Measurements from ENCODE around the gene TMEM19.

TMEM19 gene

GRCh38 chr12:71685914-71686657 lies at the start of gene TMEM19:
TMEM19 (plus strand) TSS chr12:71686082; CDS start chr12:71686681, 599 bp downstream.
- no peak for DNase-seq (ENCODE audit: low read depth, low spot score)
- H3K27ac ChIP-seq = peak within 1 kb of the TSS; percentile 84

- no peak overlapping the region for H3K27ac ChIP-seq
- DNase-seq (ENCODE audit: low read depth, low spot score) = no peak
Measured at GRCh38 chr12:71636704-71637115, 49.2 kb upstream of the TMEM19 start.

- no peak overlapping the region for H3K27ac ChIP-seq
- DNase-seq (ENCODE audit: low read depth, low spot score) = no peak
Measured at GRCh38 chr12:71638499-71638898, 47.4 kb upstream of the TMEM19 start.

GRCh38 chr12:71639341-71639760 lies 46.5 kb upstream of the TMEM19 start:
- H3K27ac ChIP-seq = no peak overlapping the region
- DNase-seq (ENCODE audit: low read depth, low spot score) = no peak

- peak overlapping the region; percentile 3 for H3K27ac ChIP-seq
- DNase-seq (ENCODE audit: low read depth, low spot score) = no peak
Measured at GRCh38 chr12:71640316-71640715, 45.6 kb upstream of the TMEM19 start.

- no peak overlapping the region for H3K27ac ChIP-seq
- no peak for DNase-seq (ENCODE audit: low read depth, low spot score)
Measured at GRCh38 chr12:71641390-71641789, 44.5 kb upstream of the TMEM19 start.

- DNase-seq (ENCODE audit: low read depth, low spot score) = no peak
- H3K27ac ChIP-seq = no peak overlapping the region
Measured at GRCh38 chr12:71642264-71642663, 43.6 kb upstream of the TMEM19 start.

- DNase-seq (ENCODE audit: low read depth, low spot score) = no peak
- no peak overlapping the region for H3K27ac ChIP-seq
Measured at GRCh38 chr12:71645268-71645667, 40.6 kb upstream of the TMEM19 start.

- DNase-seq (ENCODE audit: low read depth, low spot score) = no peak
- H3K27ac ChIP-seq = no peak overlapping the region
Measured at GRCh38 chr12:71646512-71646911, 39.4 kb upstream of the TMEM19 start.

GRCh38 chr12:71648537-71648936 lies 37.3 kb upstream of the TMEM19 start:
- DNase-seq (ENCODE audit: low read depth, low spot score) = no peak
- H3K27ac ChIP-seq = peak overlapping the region; percentile 14

- H3K27ac ChIP-seq = no peak overlapping the region
- DNase-seq (ENCODE audit: low read depth, low spot score) = no peak
Measured at GRCh38 chr12:71649401-71649800, 36.5 kb upstream of the TMEM19 start.

GRCh38 chr12:71652656-71653055 lies 33.2 kb upstream of the TMEM19 start:
- no peak overlapping the region for H3K27ac ChIP-seq

GRCh38 chr12:71653137-71653536 lies 32.7 kb upstream of the TMEM19 start:
- H3K27ac ChIP-seq = no peak overlapping the region
- DNase-seq (ENCODE audit: low read depth, low spot score) = no peak

More at GRCh38 chr12:71652656-71653055, 33.2 kb upstream of the TMEM19 start:
- no peak for DNase-seq (ENCODE audit: low read depth, low spot score)

GRCh38 chr12:71654200-71654599 lies 31.7 kb upstream of the TMEM19 start:
- DNase-seq (ENCODE audit: low read depth, low spot score) = no peak
- H3K27ac ChIP-seq = no peak overlapping the region

GRCh38 chr12:71655495-71655894 lies 30.4 kb upstream of the TMEM19 start:
- DNase-seq (ENCODE audit: low read depth, low spot score) = no peak
- H3K27ac ChIP-seq = no peak overlapping the region

GRCh38 chr12:71655907-71656306 lies 30.0 kb upstream of the TMEM19 start:
- no peak for DNase-seq (ENCODE audit: low read depth, low spot score)
- no peak overlapping the region for H3K27ac ChIP-seq

GRCh38 chr12:71656740-71657139 lies 29.1 kb upstream of the TMEM19 start:
- no peak for DNase-seq (ENCODE audit: low read depth, low spot score)
- H3K27ac ChIP-seq = no peak overlapping the region

GRCh38 chr12:71661977-71662530 lies 23.8 kb upstream of the TMEM19 start:
- no peak for DNase-seq (ENCODE audit: low read depth, low spot score)
- peak overlapping the region; percentile 97 for H3K27ac ChIP-seq

GRCh38 chr12:71662849-71663560 lies 22.9 kb upstream of the TMEM19 start:
- peak overlapping the region; percentile 97 for H3K27ac ChIP-seq
- no peak for DNase-seq (ENCODE audit: low read depth, low spot score)

- peak; percentile 98 for DNase-seq (ENCODE audit: low read depth, low spot score)
Measured at GRCh38 chr12:71663561-71664410, 22.1 kb upstream of the TMEM19 start, which contains the start of the genes THAP2 and ZFC3H1. THAP2 (plus strand) TSS chr12:71664301; CDS start chr12:71664510, 209 bp downstream. ZFC3H1 (minus strand) TSS chr12:71663848; CDS start chr12:71663610, 238 bp downstream.

More at GRCh38 chr12:71663561-71664410, 22.1 kb upstream of the TMEM19 start, which contains the start of the genes THAP2 and ZFC3H1:
- peak within 1 kb of the TSS; percentile 97 for H3K27ac ChIP-seq
